ENCODE measurements around the gene NEK11. TPM values are rescaled to one million over a fixed set of nuclear protein-coding genes. Genes with fewer than 3 reads are reported as not detected.
A peak's percentile ranks its signal among the peaks of the same experiment; 100 is the strongest.
"Not testable (repeated sequence)": the region's sequence is repeated elsewhere in the genome, so short reads cannot be mapped to it uniquely, and the experiment has no call there.

The NEK11 gene
- total RNA-seq, 1 experiment from 2014 or later: 6.3 TPM

GRCh38 chr3:131328721-131329120 lies 302.0 kb downstream of the NEK11 start:
- H3K4me3 ChIP-seq: no peak overlapping the region
- H3K9me3 ChIP-seq (replicated peaks): no peaks in the 10 kb centered on the region
- no peaks in the 10 kb centered on the region for H3K36me3 ChIP-seq
- no peak overlapping the region for H3K27ac ChIP-seq
- no peak for DNase-seq (ENCODE audit: low read depth in 1 of 2, low spot score in 2 of 2)
- H3K27me3 ChIP-seq (replicated peaks): no peaks in the 10 kb centered on the region
- no peaks in the 10 kb centered on the region; the same call in 1 of the 2 replicates for H3K4me1 ChIP-seq (replicated peaks)

GRCh38 chr3:131329774-131330173 lies 303.1 kb downstream of the NEK11 start:
- H3K4me1 ChIP-seq (replicated peaks): no peaks in the 10 kb centered on the region; the same call in 1 of the 2 replicates
- DNase-seq (ENCODE audit: low read depth in 1 of 2, low spot score in 2 of 2): no peak
- H3K36me3 ChIP-seq: no peaks in the 10 kb centered on the region
- no peaks in the 10 kb centered on the region for H3K27me3 ChIP-seq (replicated peaks)
- H3K9me3 ChIP-seq (replicated peaks): no peaks in the 10 kb centered on the region
- no peak overlapping the region for H3K4me3 ChIP-seq
- H3K27ac ChIP-seq: no peak overlapping the region

- H3K9me3 ChIP-seq (replicated peaks); H3K4me1 ChIP-seq (replicated peaks); H3K27me3 ChIP-seq (replicated peaks); H3K36me3 ChIP-seq; H3K27ac ChIP-seq; H3K4me3 ChIP-seq; DNase-seq (ENCODE audit: low read depth in 1 of 2, low spot score in 2 of 2): not testable (repeated sequence)
These were observed 304.9 kb downstream of the NEK11 start for GRCh38 chr3:131331456-131332085.

GRCh38 chr3:131338948-131339640 lies 312.4 kb downstream of the NEK11 start:
- H3K27me3 ChIP-seq (replicated peaks): no peaks in the 10 kb centered on the region
- peak in 1 of 2 experiments; percentile 28 for DNase-seq (ENCODE audit: low read depth in 1 of 2, low spot score in 2 of 2)
- peaks cover 9% of the 10 kb centered on the region for H3K4me1 ChIP-seq (replicated peaks)
- H3K27ac ChIP-seq: no peak overlapping the region; the same call in 1 of the 2 replicates
- no peaks in the 10 kb centered on the region for H3K36me3 ChIP-seq
- H3K9me3 ChIP-seq (replicated peaks): no peaks in the 10 kb centered on the region
- H3K4me3 ChIP-seq: no peak overlapping the region

- peaks cover 9% of the 10 kb centered on the region for H3K4me1 ChIP-seq (replicated peaks)
- H3K4me3 ChIP-seq: no peak overlapping the region
- no peaks in the 10 kb centered on the region for H3K9me3 ChIP-seq (replicated peaks)
- no peak overlapping the region for H3K27ac ChIP-seq
- H3K27me3 ChIP-seq (replicated peaks): no peaks in the 10 kb centered on the region
- no peak for DNase-seq (ENCODE audit: low read depth in 1 of 2, low spot score in 2 of 2)
- H3K36me3 ChIP-seq: no peaks in the 10 kb centered on the region
These were observed 315.1 kb downstream of the NEK11 start for GRCh38 chr3:131341761-131342160.

GRCh38 chr3:131348911-131349310 lies 322.2 kb downstream of the NEK11 start:
- Histone ChIP-seq H3K4me3 (no peak overlapping the region), H3K36me3 (no peaks in the 10 kb centered on the region), H3K27ac (no peak overlapping the region), H3K4me1 (replicated peaks) (no peaks in the 10 kb centered on the region; the same call in 1 of the 2 replicates), H3K27me3 (replicated peaks) (no peaks in the 10 kb centered on the region), H3K9me3 (replicated peaks) (no peaks in the 10 kb centered on the region)
- DNase-seq (ENCODE audit: low read depth in 1 of 2, low spot score in 2 of 2): no peak

GRCh38 chr3:131349454-131349853 lies 322.8 kb downstream of the NEK11 start:
- Histone ChIP-seq H3K36me3 (no peaks in the 10 kb centered on the region), H3K27me3 (replicated peaks) (no peaks in the 10 kb centered on the region), H3K27ac (no peak overlapping the region), H3K4me3 (no peak overlapping the region), H3K4me1 (replicated peaks) (no peaks in the 10 kb centered on the region; the same call in 1 of the 2 replicates), H3K9me3 (replicated peaks) (no peaks in the 10 kb centered on the region)
- DNase-seq (ENCODE audit: low read depth in 1 of 2, low spot score in 2 of 2): no peak

GRCh38 chr3:131349946-131350347 lies 323.3 kb downstream of the NEK11 start:
- no peaks in the 10 kb centered on the region for H3K9me3 ChIP-seq (replicated peaks)
- no peaks in the 10 kb centered on the region for H3K27me3 ChIP-seq (replicated peaks)
- H3K4me3 ChIP-seq: no peak overlapping the region
- no peak for DNase-seq (ENCODE audit: low read depth in 1 of 2, low spot score in 2 of 2)
- H3K27ac ChIP-seq: no peak overlapping the region
- H3K4me1 ChIP-seq (replicated peaks): no peaks in the 10 kb centered on the region; the same call in 1 of the 2 replicates
- H3K36me3 ChIP-seq: no peaks in the 10 kb centered on the region

GRCh38 chr3:131350506-131350905 lies 323.8 kb downstream of the NEK11 start:
- H3K4me1 ChIP-seq (replicated peaks): no peaks in the 10 kb centered on the region; the same call in 1 of the 2 replicates
- no peak for DNase-seq (ENCODE audit: low read depth in 1 of 2, low spot score in 2 of 2)
- H3K9me3 ChIP-seq (replicated peaks): no peaks in the 10 kb centered on the region
- no peaks in the 10 kb centered on the region for H3K27me3 ChIP-seq (replicated peaks)
- H3K4me3 ChIP-seq: no peak overlapping the region
- no peak overlapping the region for H3K27ac ChIP-seq
- no peaks in the 10 kb centered on the region for H3K36me3 ChIP-seq

GRCh38 chr3:131353016-131353877 lies 326.6 kb downstream of the NEK11 start:
- Histone ChIP-seq H3K4me3 (no peak overlapping the region), H3K9me3 (replicated peaks) (no peaks in the 10 kb centered on the region), H3K27me3 (replicated peaks) (no peaks in the 10 kb centered on the region), H3K27ac (no peak overlapping the region), H3K4me1 (replicated peaks) (no peaks in the 10 kb centered on the region; the same call in 1 of the 2 replicates), H3K36me3 (no peaks in the 10 kb centered on the region)
- no peak for DNase-seq (ENCODE audit: low read depth in 1 of 2, low spot score in 2 of 2)

- Histone ChIP-seq H3K27me3 (replicated peaks) (no peaks in the 10 kb centered on the region), H3K4me1 (replicated peaks) (no peaks in the 10 kb centered on the region; the same call in 1 of the 2 replicates), H3K9me3 (replicated peaks) (no peaks in the 10 kb centered on the region), H3K27ac (no peak overlapping the region), H3K36me3 (no peaks in the 10 kb centered on the region), H3K4me3 (no peak overlapping the region)
- DNase-seq (ENCODE audit: low read depth in 1 of 2, low spot score in 2 of 2): no peak
These were observed 327.3 kb downstream of the NEK11 start for GRCh38 chr3:131353986-131354385.

GRCh38 chr3:131356006-131356595 lies 329.4 kb downstream of the NEK11 start:
- no peaks in the 10 kb centered on the region for H3K4me1 ChIP-seq (replicated peaks)
- H3K9me3 ChIP-seq (replicated peaks): no peaks in the 10 kb centered on the region
- H3K27me3 ChIP-seq (replicated peaks): no peaks in the 10 kb centered on the region
- H3K4me3 ChIP-seq: no peak overlapping the region
- no peaks in the 10 kb centered on the region for H3K36me3 ChIP-seq
- no peak overlapping the region for H3K27ac ChIP-seq
- DNase-seq (ENCODE audit: low read depth in 1 of 2, low spot score in 2 of 2): no peak

- Histone ChIP-seq H3K4me3 (no peak overlapping the region), H3K36me3 (no peaks in the 10 kb centered on the region), H3K4me1 (replicated peaks) (no peaks in the 10 kb centered on the region), H3K27ac (no peak overlapping the region), H3K9me3 (replicated peaks) (no peaks in the 10 kb centered on the region), H3K27me3 (replicated peaks) (no peaks in the 10 kb centered on the region)
- no peak for DNase-seq (ENCODE audit: low read depth in 1 of 2, low spot score in 2 of 2)
These were observed 330.6 kb downstream of the NEK11 start for GRCh38 chr3:131357275-131357674.
